ENCODE results near the gene ANKRD28. TPM values are rescaled to one million over a fixed set of nuclear protein-coding genes. Genes with fewer than 3 reads are reported as not detected.

ANKRD28 gene
- total RNA-seq, 4 donors from 2014 or later = 26.8 to 55.9 (median 43.6) TPM

- Histone ChIP-seq H3K36me3 (no peaks in the 10 kb centered on the region), H3K4me1 (peaks cover 0 to 25% (median 7%) of the 10 kb centered on the region in 3 donors), H3K27ac (no peak overlapping the region), H3K9me3 (no peaks in the 10 kb centered on the region), H3K4me3 (no peak overlapping the region), H3K27me3 (no peaks in the 10 kb centered on the region)
- 67 to 78% methylated on average over 1 of the region's 1 CpG for WGBS, 2 donors (ENCODE audit: low coverage in 1 of 2)
- no peak for ATAC-seq
- TF ChIP-seq POLR2AphosphoS5 (IDR thresholded peaks at IDR 0.05) (no peak), POLR2A (IDR thresholded peaks at IDR 0.05) (no peak), CTCF (IDR thresholded peaks at IDR 0.05) (no peak), EP300 (IDR thresholded peaks at IDR 0.05) (no peak)
Measured at GRCh38 chr3:15771444-15771843, 26.3 kb downstream of the ANKRD28 start.

GRCh38 chr3:15769256-15769915 lies 28.4 kb downstream of the ANKRD28 start:
- peaks cover 0 to 12% of the 10 kb centered on the region in 2 donors for H3K36me3 ChIP-seq
- no peak for ATAC-seq
- peaks cover 0 to 22% (median 7%) of the 10 kb centered on the region in 3 donors for H3K4me1 ChIP-seq
- H3K27me3 ChIP-seq = no peaks in the 10 kb centered on the region
- TF ChIP-seq EP300 (IDR thresholded peaks at IDR 0.05) = no peak
- TF ChIP-seq CTCF (IDR thresholded peaks at IDR 0.05) = no peak
- TF ChIP-seq POLR2AphosphoS5 (IDR thresholded peaks at IDR 0.05) = no peak
- no peak for TF ChIP-seq POLR2A (IDR thresholded peaks at IDR 0.05)
- H3K27ac ChIP-seq = no peak overlapping the region
- H3K4me3 ChIP-seq = no peak overlapping the region
- H3K9me3 ChIP-seq = no peaks in the 10 kb centered on the region
- 61 to 69% methylated on average over 2 of the region's 2 CpGs for WGBS, 2 donors (ENCODE audit: low coverage in 1 of 2)

- H3K27ac ChIP-seq = peak overlapping the region in 3 of 4 donors; percentile 19 to 61 (median 21)
- no peak for TF ChIP-seq EP300 (IDR thresholded peaks at IDR 0.05)
- no peak for TF ChIP-seq POLR2A (IDR thresholded peaks at IDR 0.05)
- no peak for TF ChIP-seq CTCF (IDR thresholded peaks at IDR 0.05)
- peak; percentile 93 for TF ChIP-seq POLR2AphosphoS5 (IDR thresholded peaks at IDR 0.05)
- H3K4me1 ChIP-seq = peaks cover 0 to 22% (median 7%) of the 10 kb centered on the region in 3 donors
- ATAC-seq = peak; percentile 97
- no peaks in the 10 kb centered on the region for H3K9me3 ChIP-seq
- no peaks in the 10 kb centered on the region for H3K27me3 ChIP-seq
- no peak overlapping the region for H3K4me3 ChIP-seq
- WGBS, 2 donors (ENCODE audit: low coverage in 1 of 2) = 73% methylated on average over 5 of the region's 5 CpGs
- peaks cover 0 to 18% of the 10 kb centered on the region in 2 donors for H3K36me3 ChIP-seq
Measured at GRCh38 chr3:15768421-15769255, 29.1 kb downstream of the ANKRD28 start.

- Histone ChIP-seq H3K4me3 (no peak overlapping the region), H3K36me3 (peaks cover 0 to 18% of the 10 kb centered on the region in 2 donors), H3K27me3 (no peaks in the 10 kb centered on the region), H3K27ac (no peak overlapping the region), H3K4me1 (peaks cover 0 to 22% (median 7%) of the 10 kb centered on the region in 3 donors), H3K9me3 (no peaks in the 10 kb centered on the region)
- TF ChIP-seq CTCF (IDR thresholded peaks at IDR 0.05) (no peak), EP300 (IDR thresholded peaks at IDR 0.05) (no peak), POLR2A (IDR thresholded peaks at IDR 0.05) (no peak), POLR2AphosphoS5 (IDR thresholded peaks at IDR 0.05) (no peak)
- no peak for ATAC-seq
- 100% methylated on average over 1 of the region's 1 CpG for WGBS, 2 donors (ENCODE audit: low coverage in 1 of 2)
Measured at GRCh38 chr3:15766406-15766805, 31.4 kb downstream of the ANKRD28 start.
